LoVo (cell line): Measurements from ENCODE around the gene KIF7.
"Not testable (repeated sequence)": the region's sequence is repeated elsewhere in the genome, so short reads cannot be mapped to it uniquely, and the experiment has no call there.

Experiments used
- DNase-seq: peaks from one replicate; pipeline ENCODE4 v3.0.0-alpha.2; 2016; ENCODE audit warnings: low spot score

KIF7 gene

GRCh38 chr15:89616228-89616627, 39.0 kb downstream of the KIF7 start:
- no peak for DNase-seq

- DNase-seq = no peak
Measured at GRCh38 chr15:89615135-89615534, 40.1 kb downstream of the KIF7 start.

GRCh38 chr15:89614164-89614563, 41.1 kb downstream of the KIF7 start:
- DNase-seq = no peak

- DNase-seq = no peak
Measured at GRCh38 chr15:89613031-89613430, 42.2 kb downstream of the KIF7 start.

- DNase-seq = no peak
Measured at GRCh38 chr15:89611317-89611716, 44.0 kb downstream of the KIF7 start.

- no peak for DNase-seq
Measured at GRCh38 chr15:89599021-89599420, 56.2 kb downstream of the KIF7 start.

GRCh38 chr15:89593018-89593417, 62.2 kb downstream of the KIF7 start:
- DNase-seq = no peak

- DNase-seq = no peak
Measured at GRCh38 chr15:89591834-89592233, 63.4 kb downstream of the KIF7 start.

GRCh38 chr15:89587955-89588354, 67.3 kb downstream of the KIF7 start:
- no peak for DNase-seq

GRCh38 chr15:89586651-89587050, 68.6 kb downstream of the KIF7 start:
- no peak for DNase-seq

GRCh38 chr15:89580747-89581146, 74.5 kb downstream of the KIF7 start:
- DNase-seq = not testable (repeated sequence)

GRCh38 chr15:89578146-89578545, 77.1 kb downstream of the KIF7 start:
- no peak for DNase-seq
